ENCODE data around the gene SOWAHA.

DNA sequence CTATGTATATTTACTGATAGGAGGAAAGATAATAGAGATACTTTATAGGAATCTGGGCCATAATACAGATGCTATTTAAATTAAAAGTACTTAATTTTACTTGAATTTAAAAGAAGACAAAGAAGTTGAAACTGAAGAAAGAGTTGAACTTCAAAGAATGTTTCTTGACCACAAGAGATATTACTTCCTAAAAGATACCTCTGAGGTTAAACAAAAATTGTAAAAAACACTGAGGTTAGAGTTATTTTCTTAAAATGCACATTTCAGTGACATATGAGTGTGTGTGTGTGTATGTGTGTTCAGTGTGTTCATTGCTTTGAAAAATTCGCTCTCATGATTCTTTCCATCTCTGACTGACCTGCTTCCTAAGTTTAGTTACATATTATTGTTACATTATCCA lies 32.5 kb upstream of the SOWAHA start:
- no peak for TF ChIP-seq POLR2A (IDR thresholded peaks at IDR 0.05)
- TF ChIP-seq, protein P1, sequence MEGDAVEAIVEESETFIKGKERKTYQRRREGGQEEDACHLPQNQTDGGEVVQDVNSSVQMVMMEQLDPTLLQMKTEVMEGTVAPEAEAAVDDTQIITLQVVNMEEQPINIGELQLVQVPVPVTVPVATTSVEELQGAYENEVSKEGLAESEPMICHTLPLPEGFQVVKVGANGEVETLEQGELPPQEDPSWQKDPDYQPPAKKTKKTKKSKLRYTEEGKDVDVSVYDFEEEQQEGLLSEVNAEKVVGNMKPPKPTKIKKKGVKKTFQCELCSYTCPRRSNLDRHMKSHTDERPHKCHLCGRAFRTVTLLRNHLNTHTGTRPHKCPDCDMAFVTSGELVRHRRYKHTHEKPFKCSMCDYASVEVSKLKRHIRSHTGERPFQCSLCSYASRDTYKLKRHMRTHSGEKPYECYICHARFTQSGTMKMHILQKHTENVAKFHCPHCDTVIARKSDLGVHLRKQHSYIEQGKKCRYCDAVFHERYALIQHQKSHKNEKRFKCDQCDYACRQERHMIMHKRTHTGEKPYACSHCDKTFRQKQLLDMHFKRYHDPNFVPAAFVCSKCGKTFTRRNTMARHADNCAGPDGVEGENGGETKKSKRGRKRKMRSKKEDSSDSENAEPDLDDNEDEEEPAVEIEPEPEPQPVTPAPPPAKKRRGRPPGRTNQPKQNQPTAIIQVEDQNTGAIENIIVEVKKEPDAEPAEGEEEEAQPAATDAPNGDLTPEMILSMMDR (IDR thresholded peaks at IDR 0.05): no peak

Data from ovary (tissue), 3 donors.